OCI-LY7 (cell line): ENCODE results near the gene YIPF4.

Experiments
- CTCF ChIP-seq: fragments of 200-600 bp; sonication (generic); conservative IDR thresholded peaks from 2 replicates; pipeline ENCODE4 v1.5.1; 2014; ENCODE audit warnings: mild to moderate bottlenecking, antibody characterized with exemption, low read length, moderate library complexity, mixed read lengths
- EZH2phosphoT487 ChIP-seq: fragments of 200-600 bp; sonication (generic); IDR thresholded peaks from 2 replicates; pipeline ENCODE4 v1.6.1; 2018; ENCODE audit warnings: low read depth, borderline replicate concordance, mild to moderate bottlenecking, mixed run types, antibody characterized with exemption, low read length, moderate library complexity, mixed read lengths

DNA sequence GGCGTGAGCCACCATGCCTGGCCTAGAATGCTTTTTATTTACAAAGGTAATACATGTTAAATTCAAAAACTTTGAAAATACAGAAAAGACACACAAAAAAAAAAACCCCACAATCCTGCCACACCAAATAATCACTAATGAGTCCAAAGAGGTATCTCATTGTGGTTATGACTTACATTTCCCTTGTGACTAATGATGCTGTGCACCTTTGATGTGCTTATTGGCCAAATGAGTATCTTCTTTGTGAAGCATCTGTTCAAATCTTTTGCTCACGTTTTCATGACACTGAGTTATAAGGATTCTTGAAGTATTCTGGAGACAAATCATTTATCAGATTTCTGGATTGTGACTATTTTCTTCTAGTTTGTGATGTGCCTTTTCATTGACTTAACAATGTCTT lies 6.6 kb upstream of the YIPF4 start:
- TF ChIP-seq CTCF (no peak), EZH2phosphoT487 (no peak)
